T-helper 2 cell (primary cell): Measurements from ENCODE around the gene CYP2A13.
A peak's percentile ranks its signal among the peaks of the same experiment; 100 is the strongest.
"Not testable (repeated sequence)": the region's sequence is repeated elsewhere in the genome, so short reads cannot be mapped to it uniquely, and the experiment has no call there.

ENCODE experiments used
- DNase-seq, 5 experiments: peaks; one replicate each; pipeline versions ENCODE4 v3.0.0 to v3.0.0-alpha.2; 2012 to 2022

Gene CYP2A13

DNA sequence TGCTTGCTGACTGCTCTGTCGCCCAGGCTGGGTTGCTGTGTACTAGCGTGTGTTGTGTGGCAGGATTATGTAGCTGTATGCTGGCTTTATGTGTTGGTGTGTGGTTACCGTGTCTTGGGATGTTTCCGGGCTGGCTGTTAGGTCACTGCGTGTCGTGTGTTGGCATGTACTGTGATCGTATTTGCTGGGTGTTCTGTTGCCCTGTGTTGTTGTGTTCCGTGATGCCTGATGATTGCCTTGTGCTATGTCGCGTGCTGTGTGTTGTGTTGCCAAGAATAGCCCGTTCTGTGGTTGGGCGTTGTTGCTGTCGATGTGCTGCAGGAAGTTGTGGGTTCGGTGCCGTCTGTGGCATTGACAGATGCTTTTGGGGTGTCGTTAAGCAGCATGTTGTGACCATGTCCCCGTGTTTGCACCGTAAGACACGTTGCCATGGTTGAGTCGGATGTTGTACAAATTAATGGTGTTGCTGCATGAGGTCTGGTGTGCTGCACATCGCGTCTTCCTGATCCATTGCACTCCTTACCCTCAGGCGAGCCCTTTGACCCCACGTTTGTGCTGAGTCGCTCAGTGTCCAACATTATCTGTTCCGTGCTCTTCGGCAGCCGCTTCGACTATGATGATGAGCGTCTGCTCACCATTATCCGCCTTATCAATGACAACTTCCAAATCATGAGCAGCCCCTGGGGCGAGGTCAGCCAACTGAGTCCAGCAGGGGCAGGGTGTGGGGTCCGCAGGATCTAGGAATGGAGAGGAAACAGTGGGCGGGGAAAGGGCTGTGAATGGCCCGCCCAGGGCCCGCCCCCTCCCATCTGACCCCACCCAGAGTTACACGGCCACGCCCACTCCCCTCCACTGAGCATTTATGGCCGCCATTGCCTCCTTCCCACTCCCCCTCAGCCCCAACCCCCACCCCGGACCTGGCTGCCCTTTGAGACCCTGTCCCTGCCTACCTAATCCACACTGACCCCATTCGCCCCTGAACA lies 33.0 kb downstream of the CYP2A13 start:
- DNase-seq: peak in 3 of 5 experiments; percentile 69 to 98 (median 89)

DNA sequence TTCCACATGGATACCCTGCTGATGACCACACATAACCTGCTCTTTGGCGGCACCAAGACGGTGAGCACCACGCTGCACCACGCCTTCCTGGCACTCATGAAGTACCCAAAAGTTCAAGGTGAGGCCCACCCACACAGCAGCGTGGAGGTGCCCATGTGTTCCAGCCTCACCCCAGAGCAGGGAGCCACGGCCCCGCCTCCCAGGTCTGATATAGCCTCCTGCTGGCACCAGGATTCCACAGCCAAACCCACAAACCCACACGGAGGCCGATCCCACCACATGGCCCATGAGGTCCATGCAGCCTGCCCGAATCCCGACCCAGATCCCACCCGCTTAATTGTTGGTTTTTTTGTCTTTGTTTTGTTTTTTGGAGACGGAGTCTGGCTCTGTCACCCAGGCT lies 34.6 kb downstream of the CYP2A13 start:
- not testable (repeated sequence) for DNase-seq

DNA sequence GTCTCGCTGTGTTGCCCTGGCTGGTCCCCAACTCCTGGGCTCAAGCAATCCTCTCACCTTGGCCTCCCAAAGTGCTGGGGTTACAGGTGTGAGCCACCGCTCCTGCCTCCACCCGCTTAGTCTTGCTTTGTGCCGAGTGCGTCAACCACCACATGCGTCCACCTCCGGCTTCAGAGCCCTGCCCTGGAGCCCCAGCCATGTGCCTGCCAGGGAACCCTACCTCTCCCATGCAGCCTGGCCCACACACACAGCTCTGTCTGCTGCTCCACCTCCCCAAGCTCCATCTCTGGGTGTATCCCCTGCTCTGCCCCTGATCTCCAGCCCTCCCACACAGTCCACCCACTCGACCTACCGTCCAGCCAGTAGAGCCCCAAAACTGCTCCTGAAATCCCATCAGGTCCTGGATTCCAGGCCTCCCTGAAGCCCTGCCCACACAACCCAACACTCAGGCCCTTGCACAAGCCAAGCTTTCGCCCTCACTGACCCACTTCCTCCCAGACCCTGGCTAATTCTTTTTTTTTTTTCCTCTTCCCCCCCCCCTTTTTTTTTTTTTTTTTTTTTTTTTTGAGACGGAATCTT lies 35.6 kb downstream of the CYP2A13 start:
- no peak for DNase-seq

DNA sequence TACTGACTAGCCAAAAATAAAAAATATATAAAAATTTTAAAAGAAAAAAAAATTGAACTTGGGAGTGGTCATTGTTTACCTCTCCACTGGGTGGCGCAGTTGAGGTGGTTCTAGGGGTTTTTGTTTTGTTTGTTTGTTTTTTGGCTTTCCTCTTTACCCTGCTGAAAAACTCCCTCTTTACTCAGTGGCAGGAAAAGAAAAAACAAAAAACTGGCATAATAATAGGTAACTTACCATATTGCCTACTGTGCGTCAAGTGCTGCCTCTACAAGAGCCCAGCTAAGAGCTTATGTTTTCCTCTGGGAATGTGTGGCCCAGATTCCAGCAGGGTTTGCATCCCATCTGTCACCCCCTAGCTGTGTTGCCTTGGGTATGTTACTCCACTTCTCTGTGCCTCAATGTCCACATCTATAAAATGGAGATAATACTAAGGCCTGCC lies 38.5 kb downstream of the CYP2A13 start:
- DNase-seq: peak in 3 of 5 experiments; percentile 36 to 39 (median 36)

DNA sequence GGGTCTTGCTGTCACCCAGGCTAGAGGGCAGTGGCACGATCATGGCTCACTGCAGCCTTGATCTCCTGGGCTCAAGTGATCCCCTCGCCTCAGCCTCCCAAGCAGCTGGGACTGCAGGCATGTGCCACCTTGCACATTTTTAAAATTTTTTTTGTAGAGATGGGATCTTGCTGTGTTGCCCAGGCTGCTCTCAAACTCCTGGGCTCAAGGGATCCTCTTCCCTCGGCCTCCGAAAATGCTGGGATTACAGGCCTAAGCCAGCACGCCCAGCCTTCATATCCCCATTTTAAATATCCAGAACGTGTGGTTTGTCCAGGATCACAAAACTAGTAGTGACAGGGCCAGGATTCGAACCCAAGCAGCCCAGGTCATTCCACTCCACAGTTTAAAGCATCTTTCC lies 39.1 kb downstream of the CYP2A13 start:
- not testable (repeated sequence) for DNase-seq

DNA sequence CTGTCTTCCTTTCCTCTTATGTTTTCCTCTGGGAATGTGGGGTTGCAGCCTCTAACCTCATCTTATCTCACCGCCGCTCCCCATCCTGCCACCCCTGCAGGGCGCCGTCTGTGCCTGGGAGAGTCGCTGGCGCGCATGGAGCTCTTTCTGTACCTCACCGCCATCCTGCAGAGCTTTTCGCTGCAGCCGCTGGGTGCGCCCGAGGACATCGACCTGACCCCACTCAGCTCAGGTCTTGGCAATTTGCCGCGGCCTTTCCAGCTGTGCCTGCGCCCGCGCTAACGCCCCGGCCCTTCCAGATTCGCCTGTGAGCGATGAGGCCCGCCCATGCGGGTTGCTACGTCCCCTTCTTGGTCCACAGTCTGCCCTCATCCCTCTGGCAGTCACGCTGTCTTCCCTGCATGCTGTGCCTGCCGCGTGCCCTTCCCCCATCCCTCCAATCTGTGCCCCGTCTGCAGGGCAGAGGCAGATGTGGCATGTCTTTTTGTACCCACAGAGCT lies 39.6 kb downstream of the CYP2A13 start:
- peak; percentile 50 to 88 (median 64) for DNase-seq

DNA sequence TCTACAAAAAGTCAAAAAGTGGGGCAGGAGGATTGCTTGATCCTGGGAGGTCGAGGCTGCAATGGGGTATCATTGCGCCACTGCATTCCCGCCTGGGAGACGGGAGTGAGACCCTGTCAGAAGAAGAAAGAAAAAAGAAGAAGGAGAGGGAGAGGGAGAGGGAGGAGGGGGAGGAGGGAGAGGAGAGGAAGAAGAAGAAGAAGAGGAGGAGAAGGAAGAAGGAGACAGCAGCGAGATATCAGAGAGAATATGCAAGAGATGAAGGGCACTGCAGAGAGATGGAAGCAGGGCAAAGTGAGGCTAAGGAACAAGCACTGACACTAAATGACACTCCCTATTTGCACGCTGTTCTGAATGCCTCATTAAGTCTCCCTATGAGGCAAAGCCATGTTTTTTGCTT lies 40.4 kb downstream of the CYP2A13 start:
- no peak for DNase-seq

DNA sequence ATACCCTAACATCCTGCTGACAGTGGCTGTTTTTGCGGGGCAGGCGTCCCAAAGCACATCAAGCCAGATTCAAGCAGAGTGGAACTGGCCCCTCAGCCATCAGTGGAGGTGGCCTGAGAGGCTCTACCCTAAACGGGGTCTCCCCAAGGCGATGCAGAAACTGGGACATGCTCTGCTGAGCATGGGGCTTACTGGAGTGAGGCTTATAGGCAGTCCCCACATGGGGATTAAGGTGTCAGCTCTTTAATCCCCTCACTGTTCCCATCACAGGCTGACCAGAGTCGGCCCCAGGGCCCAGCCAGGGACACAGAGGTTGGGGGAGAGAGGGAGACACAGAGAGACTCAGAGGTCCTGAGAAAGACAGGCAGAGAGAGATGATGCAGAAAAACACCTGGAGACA lies 42.9 kb downstream of the CYP2A13 start:
- DNase-seq: no peak

DNA sequence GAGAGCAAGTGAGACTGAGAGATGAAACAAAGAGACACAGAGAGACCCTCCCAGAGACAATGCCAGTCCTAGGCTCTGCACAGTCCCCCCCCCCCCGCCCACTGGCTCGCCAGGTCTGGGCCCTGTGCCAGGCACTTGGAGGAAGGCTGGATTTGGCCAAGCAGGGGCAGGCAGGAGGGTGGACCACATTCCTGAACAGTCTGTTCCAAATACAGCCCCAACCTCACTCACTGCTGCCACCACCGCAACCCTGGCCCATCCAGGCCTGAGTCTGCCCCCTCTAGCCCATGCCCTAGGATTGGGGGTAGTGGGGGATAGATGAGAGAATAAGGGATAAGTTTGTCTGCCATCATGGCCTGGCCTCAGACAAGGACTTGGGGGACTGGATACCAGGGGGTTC lies 45.0 kb downstream of the CYP2A13 start:
- no peak for DNase-seq

DNA sequence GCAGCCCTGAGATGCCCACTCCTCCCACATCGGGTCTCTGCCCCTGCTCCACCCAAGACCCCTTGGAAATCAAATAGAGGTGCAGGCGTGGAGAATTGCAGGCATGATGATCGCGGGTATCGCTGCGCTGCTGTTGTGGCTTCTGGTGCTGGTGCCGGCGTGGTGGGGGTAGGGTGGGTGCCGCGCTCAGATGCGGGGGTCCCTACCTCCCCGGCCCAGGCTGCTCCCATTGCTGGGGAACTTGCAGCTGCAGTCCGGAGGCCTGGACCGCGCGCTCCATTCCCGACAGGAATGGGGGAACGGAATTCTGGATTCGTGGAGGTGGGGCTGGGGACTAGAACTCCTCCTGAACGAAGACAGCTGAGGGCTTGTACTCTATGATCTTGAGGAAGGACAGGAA lies 46.4 kb downstream of the CYP2A13 start:
- no peak for DNase-seq

DNA sequence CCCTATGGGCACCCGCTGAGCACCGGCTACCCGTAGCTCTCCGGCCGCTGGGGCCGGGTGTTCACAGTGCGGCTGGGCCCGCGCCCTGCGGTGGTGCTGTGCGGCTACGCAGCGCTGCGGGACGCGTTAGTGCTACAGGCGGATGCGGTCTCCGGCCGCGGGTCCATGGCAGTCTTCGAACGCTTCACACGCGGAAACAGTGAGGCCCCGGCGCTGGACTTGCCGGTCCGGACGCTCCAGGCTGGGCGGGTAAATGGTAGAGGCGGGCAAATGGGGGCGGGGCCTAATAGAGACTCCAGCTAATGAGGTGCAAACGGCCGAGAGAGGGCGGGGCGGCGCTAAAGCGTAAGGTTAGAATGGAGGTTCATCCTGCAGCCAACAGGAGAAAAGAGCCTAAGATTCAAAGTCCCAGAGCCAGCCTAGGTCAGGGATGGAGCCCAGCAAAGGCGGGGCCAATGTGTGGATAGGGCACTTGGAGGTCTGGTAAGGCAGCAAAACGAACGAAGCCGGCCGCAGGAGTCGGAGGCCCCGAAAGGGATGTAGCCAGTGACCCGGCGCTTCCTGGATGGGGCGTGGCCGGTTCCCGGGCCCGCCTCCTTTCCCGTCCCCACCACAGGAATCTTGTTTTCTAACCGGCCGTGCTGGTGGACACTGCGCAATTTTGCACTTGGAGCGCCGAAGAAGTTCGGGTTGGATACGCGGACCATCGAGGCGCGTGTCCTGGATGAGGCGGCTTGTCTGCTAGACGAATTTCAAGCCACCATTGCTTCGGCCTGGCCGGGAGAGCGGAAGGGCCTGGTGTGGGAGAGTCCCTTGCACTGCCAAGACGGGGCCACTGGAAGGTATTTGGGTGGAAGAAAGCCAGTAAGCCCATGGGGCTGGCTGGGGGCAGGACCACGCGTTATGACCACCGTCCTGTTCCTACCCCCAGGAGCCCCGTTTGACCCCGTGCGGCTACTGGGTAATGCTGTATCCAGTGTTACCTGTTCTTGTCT lies 47.4 kb downstream of the CYP2A13 start:
- DNase-seq: peak in 3 of 5 experiments; percentile 26 to 61 (median 35)

DNA sequence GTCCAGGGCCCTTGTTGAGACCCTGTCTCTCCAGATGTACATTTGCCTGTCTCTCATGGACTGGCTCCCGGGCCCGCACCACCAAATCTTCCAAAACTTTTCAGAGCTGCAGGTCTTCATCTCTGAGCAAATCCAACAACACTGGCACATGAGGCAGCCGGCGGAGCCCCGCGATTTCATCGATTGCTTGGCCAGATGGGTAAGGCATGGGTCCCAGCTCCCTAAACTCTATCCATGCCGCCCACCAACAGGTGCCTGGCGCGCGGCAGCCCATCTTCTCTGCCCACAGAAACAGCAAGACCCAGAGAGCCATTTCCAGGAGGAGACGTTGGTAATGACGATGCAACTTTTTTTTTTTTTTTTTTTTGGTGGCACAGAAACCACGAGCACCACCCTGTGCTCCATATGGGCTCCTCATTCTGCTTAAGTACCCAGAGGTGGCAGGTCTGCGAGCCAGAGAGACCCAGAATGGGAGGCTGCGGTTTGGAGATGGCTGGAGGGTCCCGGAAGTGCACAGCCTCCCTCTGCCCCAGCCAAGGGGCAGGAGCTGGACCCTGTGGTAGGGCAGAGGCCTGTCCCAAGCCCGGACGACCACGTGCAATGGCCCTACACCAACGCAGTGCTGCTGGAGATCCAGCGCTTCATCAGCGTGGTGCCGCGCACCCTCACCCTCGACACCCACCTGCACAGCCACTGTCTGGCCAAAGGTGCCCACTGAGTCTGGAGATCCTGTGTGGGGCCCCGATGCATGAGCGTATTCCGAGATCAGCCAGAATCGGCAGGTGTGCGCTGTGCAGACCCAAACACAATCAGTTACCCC lies 48.6 kb downstream of the CYP2A13 start:
- DNase-seq: no peak

DNA sequence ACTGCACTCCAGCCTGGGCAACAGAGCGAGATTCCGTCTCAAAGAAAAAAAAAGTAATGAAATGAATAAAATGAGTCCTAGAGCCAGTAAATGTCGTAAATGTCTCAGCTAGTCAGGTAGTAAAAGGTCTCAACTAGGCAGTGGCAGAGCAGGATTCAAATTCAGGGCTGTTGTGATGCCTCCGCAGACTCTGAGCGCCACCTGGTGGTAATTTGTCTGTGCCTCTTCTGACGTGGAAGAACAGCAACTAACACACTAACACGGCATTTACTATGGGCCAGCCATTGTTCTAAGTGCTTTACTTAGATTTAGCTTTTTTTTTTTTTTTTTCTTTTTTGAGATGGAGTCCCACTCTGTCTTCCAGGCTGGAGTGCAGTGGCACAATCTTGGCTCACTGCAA lies 56.2 kb downstream of the CYP2A13 start:
- peak; percentile 52 to 87 (median 79) for DNase-seq
